Common myeloid progenitor, CD34-positive (primary cell): ENCODE measurements around the gene DCAF8L2.

Source experiments
- CTCF ChIA-PET: fragments of 350-600 bp; sonication (Branson Sonifier 250); formaldehyde crosslinking; loops from one replicate; lab custom pipeline; 2021; ENCODE audit warnings: antibody characterized with exemption; lab: Charles Lee
- POLR2A ChIA-PET: fragments of 350-600 bp; sonication (Branson Sonifier 250); formaldehyde crosslinking; loops from one replicate; lab custom pipeline; 2021; ENCODE audit warnings: antibody characterized with exemption; lab: Charles Lee
- DNase-seq, 3 donors: peaks; one replicate each; pipeline versions ENCODE4 v3.0.0 to v3.0.0-alpha.2; 2013
- H3K27ac ChIP-seq, 2 experiments: 1 replicate in 1 of 2; 2 replicates in 1 of 2; pipeline ENCODE4 v1.7.0; 2013; ENCODE audit warnings: inconsistent platforms in 2 of 2, low read length in 2 of 2, mild to moderate bottlenecking in 2 of 2, low read depth in 1 of 2, moderate library complexity in 1 of 2; ENCODE audit not compliant: severe bottlenecking in 2 of 2, insufficient read depth in 1 of 2, poor library complexity in 1 of 2
- H3K27me3 ChIP-seq, 5 experiments: replicated peaks in 2 of 5; 1 replicate in 3 of 5; 2 replicates in 2 of 5; pipeline versions ENCODE4 v1.6.1 to v1.7.0; 2013; ENCODE audit warnings: low read length in 4 of 5, mild to moderate bottlenecking in 2 of 5, moderate library complexity in 2 of 5, inconsistent platforms in 1 of 5; ENCODE audit not compliant: insufficient read depth in 5 of 5, control insufficient read depth in 4 of 5
- H3K36me3 ChIP-seq, 4 experiments: 1 replicate in 2 of 4; 2 replicates in 2 of 4; pipeline versions ENCODE4 v1.6.1 to v1.7.0; 2013; ENCODE audit warnings: low read length in 3 of 4, control low read depth in 1 of 4, mild to moderate bottlenecking in 1 of 4; ENCODE audit not compliant: control insufficient read depth in 4 of 4, insufficient read depth in 4 of 4
- H3K4me1 ChIP-seq, 4 experiments: 1 replicate in 3 of 4; 2 replicates in 1 of 4; pipeline versions ENCODE4 v1.6.1 to v1.7.1; 2013; ENCODE audit warnings: low read length in 3 of 4, mild to moderate bottlenecking in 3 of 4, control low read depth in 1 of 4, inconsistent platforms in 1 of 4, moderate library complexity in 1 of 4; ENCODE audit not compliant: control insufficient read depth in 4 of 4, insufficient read depth in 4 of 4; ENCODE audit errors: control extremely low read depth in 1 of 4
- H3K4me3 ChIP-seq, 7 experiments: 1 replicate in 4 of 7; 2 replicates in 3 of 7; pipeline versions ENCODE4 v1.5.1 to v1.7.0; 2013; ENCODE audit warnings: mild to moderate bottlenecking in 7 of 7, low read length in 6 of 7, moderate library complexity in 6 of 7, inconsistent platforms in 2 of 7, low read depth in 2 of 7, control low read depth in 1 of 7; ENCODE audit not compliant: insufficient read depth in 4 of 7, control insufficient read depth in 1 of 7; ENCODE audit errors: extremely low read depth in 1 of 7
- H3K9me3 ChIP-seq, 5 experiments: 1 replicate in 4 of 5; 2 replicates in 1 of 5; pipeline versions ENCODE4 v1.6.1 to v1.7.1; 2013; ENCODE audit warnings: low read length in 4 of 5, mild to moderate bottlenecking in 2 of 5, inconsistent platforms in 1 of 5, low read depth in 1 of 5, moderate library complexity in 1 of 5; ENCODE audit not compliant: control insufficient read depth in 4 of 5, insufficient read depth in 2 of 5; ENCODE audit errors: control extremely low read depth in 1 of 5
- WGBS: methylation state at CpG from one replicate; pipeline ENCODE4 v1.1.5; 2013; ENCODE audit not compliant: insufficient coverage; 5-methylcytosine and 5-hydroxymethylcytosine counted together

The DCAF8L2 gene

DNA sequence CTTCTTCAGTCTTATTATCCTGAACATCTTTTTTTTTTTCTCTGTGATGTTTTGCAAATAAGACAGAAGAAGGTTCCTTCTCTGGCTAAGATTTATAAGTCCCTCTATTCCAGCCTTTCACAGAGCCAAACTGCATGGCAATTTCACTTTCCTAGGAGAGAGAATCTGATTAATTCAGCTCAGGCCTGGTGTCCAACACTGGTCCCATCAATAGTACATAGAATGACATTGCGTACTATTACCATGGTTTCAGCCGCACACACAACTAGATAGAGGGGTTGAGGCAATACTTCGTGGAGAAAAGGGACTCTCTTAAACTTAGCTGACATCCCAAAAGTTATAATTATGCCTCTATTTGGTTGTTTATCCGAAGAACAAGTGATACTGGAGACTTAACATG, 18.5 kb downstream of the DCAF8L2 start:
- POLR2A ChIA-PET, result no interaction called here
- no peaks in the 10 kb centered on the region for H3K36me3 ChIP-seq
- H3K27ac ChIP-seq, result no peak overlapping the region
- no peak overlapping the region for H3K4me3 ChIP-seq
- DNase-seq, result no peak
- H3K27me3 ChIP-seq, result no peaks in the 10 kb centered on the region
- WGBS, result 82% methylated on average over 3 of the region's 4 CpGs
- no peaks in the 10 kb centered on the region for H3K4me1 ChIP-seq
- CTCF ChIA-PET, result no interaction called here
- no peaks in the 10 kb centered on the region for H3K9me3 ChIP-seq

DNA sequence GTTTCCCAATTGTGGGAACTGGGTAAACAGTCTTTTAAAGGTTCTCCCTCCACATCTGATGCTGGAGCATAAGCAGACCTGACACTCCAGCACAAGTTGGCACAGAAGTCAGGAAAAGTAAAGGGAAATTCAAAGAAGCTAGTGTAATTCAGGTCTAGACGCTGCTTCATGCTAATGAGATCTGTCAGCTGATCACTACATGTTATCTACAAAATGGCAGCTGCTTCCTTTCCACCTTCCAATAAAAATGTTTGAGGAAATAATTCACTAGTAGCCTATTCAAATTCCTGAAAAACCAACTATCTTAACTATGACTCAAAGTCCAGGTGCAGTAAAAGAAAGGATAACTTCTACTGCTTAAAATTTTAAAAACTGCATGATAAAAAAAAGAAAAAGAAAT, 29.3 kb downstream of the DCAF8L2 start:
- Histone ChIP-seq H3K27ac (no peak overlapping the region), H3K9me3 (no peaks in the 10 kb centered on the region), H3K4me3 (no peak overlapping the region), H3K27me3 (no peaks in the 10 kb centered on the region), H3K36me3 (no peaks in the 10 kb centered on the region), H3K4me1 (no peaks in the 10 kb centered on the region)
- WGBS, result 60% methylated on average over 1 of the region's 1 CpG
- POLR2A ChIA-PET, result no interaction called here
- DNase-seq, result no peak
- CTCF ChIA-PET, result no interaction called here

DNA sequence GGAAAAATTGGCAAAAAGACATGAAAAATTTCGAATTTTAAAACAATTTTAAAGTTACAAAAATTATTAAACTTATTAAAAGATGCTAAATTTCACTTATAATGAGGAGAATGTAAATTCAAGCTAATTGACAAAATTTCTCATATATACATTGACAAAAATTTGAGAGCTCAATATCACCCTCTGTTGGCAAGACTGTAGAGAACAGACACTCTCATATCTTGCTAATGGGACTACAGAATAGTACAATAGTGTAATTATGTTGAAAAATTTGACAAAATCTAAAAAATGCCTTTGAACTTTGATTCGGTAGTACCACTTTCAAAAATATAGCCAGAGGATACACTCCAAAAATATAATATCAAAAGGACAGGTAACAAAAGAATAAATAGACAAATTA, 29.8 kb downstream of the DCAF8L2 start:
- Histone ChIP-seq H3K27me3 (no peaks in the 10 kb centered on the region), H3K9me3 (no peaks in the 10 kb centered on the region), H3K4me3 (no peak overlapping the region), H3K4me1 (no peaks in the 10 kb centered on the region), H3K36me3 (no peaks in the 10 kb centered on the region), H3K27ac (no peak overlapping the region)
- ChIA-PET CTCF (no interaction called here), POLR2A (no interaction called here)
- DNase-seq, result peak in 1 of 3 donors; percentile 1
- WGBS, result no CpG with 5 or more reads among the region's 2 CpGs

DNA sequence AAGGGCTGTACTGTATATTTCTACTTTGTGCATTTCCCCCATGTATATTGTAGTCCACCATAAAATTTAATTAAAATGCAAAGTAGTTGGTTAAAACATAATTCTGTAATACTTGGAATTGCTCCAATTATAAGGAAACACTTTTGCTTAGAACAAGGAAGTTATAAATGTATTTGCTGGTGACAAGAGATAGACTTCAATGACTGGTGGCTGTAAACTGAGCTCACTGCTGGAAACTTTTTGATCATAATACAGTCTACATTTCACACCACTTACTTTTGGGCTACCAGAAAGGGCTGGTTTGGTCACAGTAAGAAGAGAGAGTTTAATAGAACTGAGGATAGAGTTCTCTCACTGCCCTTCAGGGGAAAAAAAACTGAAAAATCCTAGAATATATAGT, 32.7 kb downstream of the DCAF8L2 start:
- Histone ChIP-seq H3K4me1 (no peaks in the 10 kb centered on the region), H3K27me3 (no peaks in the 10 kb centered on the region), H3K27ac (no peak overlapping the region), H3K9me3 (no peaks in the 10 kb centered on the region), H3K4me3 (no peak overlapping the region), H3K36me3 (no peaks in the 10 kb centered on the region)
- ChIA-PET CTCF (no interaction called here), POLR2A (no interaction called here)
- no peak for DNase-seq

DNA sequence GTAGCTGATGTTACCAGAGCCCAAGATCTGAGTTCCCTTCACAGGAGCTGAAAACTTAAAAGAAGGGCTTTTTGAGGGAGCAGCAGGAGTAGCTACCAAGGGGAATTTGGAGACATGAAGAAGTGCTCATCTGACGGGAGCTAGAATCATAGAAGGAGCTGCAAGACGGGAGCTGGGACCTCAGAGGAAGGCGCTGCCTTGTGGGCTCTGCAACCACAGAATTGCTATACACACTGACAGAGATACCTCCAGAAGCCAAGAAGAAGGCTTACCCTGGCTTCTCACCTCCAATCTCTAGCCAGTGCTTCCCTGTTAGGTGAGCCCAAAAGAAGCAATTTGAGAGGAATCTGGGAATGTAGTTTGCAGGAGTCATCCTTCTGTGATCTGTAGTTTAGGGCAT, 35.9 kb downstream of the DCAF8L2 start:
- 76% methylated on average over 2 of the region's 3 CpGs for WGBS
- Histone ChIP-seq H3K4me1 (no peaks in the 10 kb centered on the region), H3K9me3 (no peaks in the 10 kb centered on the region), H3K4me3 (no peak overlapping the region), H3K36me3 (no peaks in the 10 kb centered on the region), H3K27me3 (no peaks in the 10 kb centered on the region), H3K27ac (no peak overlapping the region)
- CTCF ChIA-PET, result no interaction called here
- DNase-seq, result no peak
- POLR2A ChIA-PET, result no interaction called here

DNA sequence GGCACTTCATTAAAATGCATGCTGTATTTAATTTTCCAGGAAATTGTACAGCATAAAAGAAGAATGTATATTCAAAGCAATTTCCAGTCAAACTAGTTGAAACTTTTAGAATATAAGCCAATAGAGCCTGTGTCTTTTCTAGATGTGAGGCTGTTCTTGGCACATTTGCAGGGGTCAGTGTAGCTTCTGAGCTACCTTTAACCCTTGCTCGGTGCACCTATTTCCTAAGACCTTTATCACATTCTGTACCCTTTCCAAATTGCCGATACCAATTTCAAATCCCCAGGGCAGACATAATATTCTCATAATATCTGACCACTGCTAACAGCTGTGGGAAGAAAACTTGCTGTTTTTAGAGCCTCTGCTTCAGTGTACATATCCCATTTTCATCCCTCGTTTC, 43.2 kb downstream of the DCAF8L2 start:
- CTCF ChIA-PET, result no interaction called here
- POLR2A ChIA-PET, result no interaction called here
- Histone ChIP-seq H3K27me3 (no peaks in the 10 kb centered on the region), H3K27ac (no peak overlapping the region), H3K36me3 (no peaks in the 10 kb centered on the region), H3K4me1 (no peaks in the 10 kb centered on the region), H3K4me3 (no peak overlapping the region), H3K9me3 (no peaks in the 10 kb centered on the region)
- DNase-seq, result no peak
- 92% methylated on average over 2 of the region's 3 CpGs for WGBS

DNA sequence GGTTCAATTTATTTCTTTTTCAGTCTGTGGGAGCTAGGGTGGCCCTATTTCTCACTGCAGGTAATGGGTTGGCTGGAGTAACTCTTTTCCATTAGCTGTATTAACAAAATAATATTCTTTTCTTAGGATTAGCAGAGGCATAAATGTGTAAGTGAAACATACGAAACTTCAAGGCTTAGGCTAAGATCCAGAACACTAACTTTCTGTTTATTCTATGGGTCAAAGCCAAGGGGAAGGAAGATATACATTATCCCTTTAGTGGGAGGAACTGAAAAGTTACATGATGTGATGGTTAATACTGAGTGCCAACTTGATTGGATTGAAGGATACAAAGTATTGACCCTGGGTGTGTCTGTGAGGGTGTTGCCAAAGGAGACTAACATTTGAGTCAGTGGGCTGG, 66.4 kb downstream of the DCAF8L2 start:
- ChIA-PET POLR2A (no interaction called here), CTCF (no interaction called here)
- Histone ChIP-seq H3K27ac (no peak overlapping the region), H3K4me1 (no peaks in the 10 kb centered on the region), H3K9me3 (no peaks in the 10 kb centered on the region), H3K36me3 (no peaks in the 10 kb centered on the region), H3K27me3 (no peaks in the 10 kb centered on the region), H3K4me3 (no peak overlapping the region)
- DNase-seq, result no peak
- WGBS, result no CpG with 5 or more reads among the region's 1 CpG

DNA sequence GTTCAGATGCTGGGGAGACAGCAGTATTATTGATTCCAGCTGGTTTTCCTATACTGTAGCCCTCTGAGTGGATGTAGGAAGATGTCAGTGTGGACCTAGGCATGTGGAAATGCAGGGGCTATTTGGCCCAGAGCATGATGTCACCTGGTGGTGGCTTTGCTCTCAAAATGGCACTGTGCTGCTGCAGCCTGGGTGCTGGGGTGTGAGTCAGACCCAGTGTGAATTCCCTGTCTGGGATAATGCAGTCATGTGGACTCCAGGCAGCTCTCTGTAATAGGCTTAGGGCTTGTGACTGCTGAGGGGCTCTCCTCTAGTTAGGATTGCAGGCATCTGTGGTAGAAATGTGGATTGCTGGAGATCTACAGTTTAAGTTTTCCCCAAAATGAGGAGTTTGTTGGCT, 70.7 kb downstream of the DCAF8L2 start:
- Histone ChIP-seq H3K27me3 (no peaks in the 10 kb centered on the region), H3K4me1 (no peaks in the 10 kb centered on the region), H3K4me3 (no peak overlapping the region), H3K9me3 (no peaks in the 10 kb centered on the region), H3K36me3 (no peaks in the 10 kb centered on the region), H3K27ac (no peak overlapping the region)
- ChIA-PET CTCF (no interaction called here), POLR2A (no interaction called here)
- no peak for DNase-seq
